NCI-H774 (cell line): ENCODE data around the gene NLGN4X.

Source experiments
- DNase-seq: peaks from one replicate; lab custom pipeline; 2025; lab: John Stamatoyannopoulos, UW

Gene NLGN4X

DNA sequence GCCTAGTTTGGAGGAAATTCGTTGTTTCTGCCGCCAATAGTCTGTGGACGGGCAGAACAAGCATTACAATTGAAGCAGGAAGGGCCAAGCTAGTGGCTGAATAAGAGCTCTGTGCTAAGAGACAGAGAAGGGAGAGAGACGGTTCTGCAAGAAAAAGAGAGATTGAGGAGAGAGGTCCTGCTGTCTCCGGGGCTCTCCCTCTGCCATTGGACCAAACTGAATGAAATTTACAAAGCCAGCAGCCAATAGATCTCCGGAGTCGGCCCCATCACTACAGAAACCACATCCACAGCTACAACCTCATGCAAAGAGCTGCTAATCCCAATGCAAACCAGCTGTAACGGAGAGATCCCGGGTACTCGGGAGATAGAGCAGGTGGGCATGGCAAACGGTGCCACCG is at the start of gene NLGN4X:
NLGN4X (minus strand) TSS at position 148 of the 400 bp plus-strand sequence. CDS start 77,401 bp downstream, outside the sequence.
- DNase-seq = no peak

DNA sequence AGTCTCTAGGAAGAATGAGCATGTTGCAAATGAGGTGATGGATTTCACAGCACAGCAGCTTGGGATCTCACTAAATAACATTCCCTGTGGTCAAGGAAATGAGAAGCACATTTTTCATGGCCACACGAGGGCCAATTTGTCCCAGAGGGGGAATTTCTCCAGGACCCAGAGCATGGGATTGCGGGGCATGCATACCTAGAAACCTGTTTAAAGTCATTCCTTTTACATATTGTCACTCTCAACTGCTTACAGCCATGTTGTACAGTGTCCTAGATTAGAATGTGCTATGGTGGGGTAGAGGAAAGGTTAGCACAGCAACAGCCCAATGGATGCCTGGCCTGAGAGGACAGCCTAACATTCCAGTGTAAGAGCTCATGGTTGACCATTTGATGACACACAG is 37.4 kb upstream of the NLGN4X start:
- no peak for DNase-seq

DNA sequence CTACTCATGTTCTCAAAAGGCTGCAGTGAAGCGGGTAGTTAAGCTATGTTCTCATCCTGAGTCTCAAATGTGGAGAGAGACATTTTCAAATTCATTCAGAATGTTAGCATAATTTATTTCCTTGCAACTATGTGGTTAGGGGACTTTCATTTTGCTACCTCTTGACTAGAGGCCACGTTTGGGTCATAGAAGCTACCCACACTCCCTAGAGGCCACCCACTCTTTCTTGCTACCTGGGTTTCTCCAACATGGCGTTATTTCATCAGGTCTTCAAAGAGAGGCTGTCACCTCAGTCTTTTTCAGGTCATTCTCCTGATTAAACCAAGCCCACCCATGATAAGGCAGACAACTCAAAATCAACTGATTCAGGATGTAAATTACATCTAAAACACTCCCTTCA is 34.3 kb upstream of the NLGN4X start:
- DNase-seq = no peak

DNA sequence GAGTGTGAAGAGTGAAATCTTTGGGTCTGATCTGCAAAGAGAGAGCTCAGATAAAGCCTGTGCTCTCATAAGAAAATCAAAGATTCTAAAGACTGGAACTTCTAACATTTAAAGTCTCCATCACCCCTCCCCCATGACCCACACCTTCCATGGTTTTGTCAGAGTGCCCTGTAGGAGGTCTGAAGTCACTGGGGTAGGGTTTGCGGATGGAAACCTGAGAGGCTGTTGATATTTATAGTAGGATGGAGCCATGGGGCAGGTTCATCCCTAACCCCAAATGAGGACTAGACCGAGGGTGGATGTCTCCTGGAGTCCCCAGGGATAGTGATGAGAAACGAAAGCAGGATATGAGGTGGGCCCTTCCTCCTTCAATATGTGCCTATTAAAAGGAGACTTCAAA is 28.4 kb upstream of the NLGN4X start:
- DNase-seq = no peak

DNA sequence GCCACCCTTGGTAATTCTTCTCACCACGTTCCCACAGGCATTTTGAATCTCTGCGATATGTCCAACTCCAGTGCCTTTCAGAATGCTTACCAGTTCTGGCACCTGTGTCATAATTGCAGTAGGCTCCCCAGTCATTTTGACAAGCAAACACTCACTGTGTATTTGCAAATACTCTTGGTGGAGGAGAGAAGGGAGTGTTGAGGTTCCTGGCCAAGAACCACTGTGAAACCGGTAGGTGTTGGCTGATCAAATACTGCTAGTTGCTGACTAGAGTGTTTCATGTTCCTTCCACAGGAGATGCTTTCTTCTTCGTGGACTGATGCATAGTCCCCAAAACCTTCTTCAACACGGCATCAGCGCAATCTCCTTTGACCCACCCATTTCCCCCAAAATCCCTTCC is 16.0 kb upstream of the NLGN4X start:
- no peak for DNase-seq

DNA sequence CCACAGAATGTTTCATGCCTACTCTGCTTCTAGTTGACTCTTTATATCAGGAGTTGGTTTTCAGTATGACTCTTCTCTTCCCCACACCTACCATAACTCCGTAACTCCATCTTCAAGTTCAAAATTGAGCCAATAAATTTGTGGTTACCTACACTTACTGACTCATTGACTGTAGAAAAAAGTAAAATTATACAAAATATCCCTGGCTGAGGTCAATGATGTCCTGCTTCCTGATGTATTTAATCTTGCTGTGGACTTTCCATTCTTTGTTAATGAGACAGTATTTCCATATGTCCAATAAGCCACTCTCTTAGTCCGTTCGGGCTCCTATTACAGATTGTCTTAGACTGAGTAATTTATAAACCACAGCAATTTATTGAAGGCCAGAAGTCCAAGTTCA is 9.9 kb upstream of the NLGN4X start:
- DNase-seq = no peak

DNA sequence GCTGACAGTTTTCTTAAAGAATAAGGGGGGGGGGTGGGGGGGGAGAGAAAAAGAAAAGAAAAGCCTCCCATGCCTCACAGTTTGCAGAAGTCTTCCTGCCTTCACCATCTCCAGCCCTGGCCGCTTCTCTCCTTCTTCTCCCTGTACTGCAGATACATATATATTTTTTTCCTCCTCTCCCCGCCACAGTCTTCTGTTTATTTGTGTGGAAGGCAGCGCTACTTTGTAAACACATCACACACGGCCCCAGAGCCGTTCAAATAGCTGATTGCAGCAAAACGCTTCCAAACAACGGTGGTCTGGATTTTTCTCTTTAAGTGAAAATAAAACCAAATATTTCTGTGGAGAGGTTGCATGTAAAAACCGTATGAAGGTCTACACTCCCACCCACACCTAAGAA is 732 bp downstream of the NLGN4X start:
- no peak for DNase-seq

DNA sequence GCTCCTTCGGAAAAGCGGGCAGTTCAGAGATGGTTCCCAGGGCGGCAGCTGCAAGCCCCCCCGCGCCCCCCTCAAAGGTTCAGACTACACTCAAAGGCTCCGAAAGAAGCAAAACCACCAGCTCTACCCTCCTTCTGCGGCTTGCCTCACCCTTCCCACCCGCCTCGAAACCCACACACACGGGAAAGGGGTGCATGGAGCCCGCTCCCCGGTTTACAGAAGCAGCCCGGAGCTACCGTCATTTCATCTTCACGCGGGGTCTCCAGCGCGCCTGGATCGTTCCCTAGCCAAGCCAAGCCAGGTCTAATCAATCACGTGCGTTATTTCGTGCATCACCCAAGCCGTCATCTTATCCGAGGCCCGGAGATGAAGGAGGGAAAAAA is 1.2 kb downstream of the NLGN4X start:
- DNase-seq = no peak

DNA sequence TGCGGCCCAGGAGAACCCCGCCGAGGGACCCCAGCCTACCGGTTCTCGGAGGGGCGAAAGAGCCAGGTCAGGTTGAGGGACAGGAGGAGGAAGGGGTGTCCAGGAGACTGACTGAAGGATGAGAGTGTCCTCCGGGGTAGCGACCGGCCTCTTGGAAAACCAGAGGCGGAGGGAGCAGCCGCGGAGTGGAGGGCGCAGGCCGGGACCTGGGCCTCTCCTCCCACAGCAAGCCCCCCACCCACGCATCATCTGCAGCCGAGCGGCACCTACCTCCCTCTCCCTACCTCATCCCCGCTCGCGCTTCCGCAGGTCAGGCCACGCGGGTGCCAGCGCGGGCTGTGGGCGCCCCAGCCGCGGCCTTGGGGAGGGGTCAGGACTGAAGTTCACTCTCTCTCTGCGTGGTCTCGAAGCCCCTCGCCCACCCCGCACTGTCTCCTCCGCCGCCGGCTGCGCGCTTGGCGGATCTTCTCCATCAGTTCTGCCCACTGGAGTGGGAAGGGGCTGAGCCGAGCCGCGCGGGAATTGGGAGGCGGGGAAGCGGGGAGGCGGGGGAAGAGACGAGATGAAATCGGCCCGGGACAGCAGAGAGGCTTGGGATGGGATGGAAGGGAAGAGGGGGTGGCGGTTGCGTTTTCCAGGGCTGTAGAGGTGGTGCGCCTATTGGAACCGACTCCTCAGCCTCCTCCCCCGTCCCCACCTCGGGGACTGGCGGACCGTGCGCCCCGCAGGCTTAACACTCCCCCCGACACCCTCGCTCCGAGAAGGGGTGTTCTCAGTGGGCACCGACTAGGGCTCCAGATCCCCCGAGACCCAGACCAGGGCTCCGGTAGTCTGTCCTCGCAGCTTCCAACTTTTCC is 1.8 kb downstream of the NLGN4X start:
- no peak for DNase-seq

DNA sequence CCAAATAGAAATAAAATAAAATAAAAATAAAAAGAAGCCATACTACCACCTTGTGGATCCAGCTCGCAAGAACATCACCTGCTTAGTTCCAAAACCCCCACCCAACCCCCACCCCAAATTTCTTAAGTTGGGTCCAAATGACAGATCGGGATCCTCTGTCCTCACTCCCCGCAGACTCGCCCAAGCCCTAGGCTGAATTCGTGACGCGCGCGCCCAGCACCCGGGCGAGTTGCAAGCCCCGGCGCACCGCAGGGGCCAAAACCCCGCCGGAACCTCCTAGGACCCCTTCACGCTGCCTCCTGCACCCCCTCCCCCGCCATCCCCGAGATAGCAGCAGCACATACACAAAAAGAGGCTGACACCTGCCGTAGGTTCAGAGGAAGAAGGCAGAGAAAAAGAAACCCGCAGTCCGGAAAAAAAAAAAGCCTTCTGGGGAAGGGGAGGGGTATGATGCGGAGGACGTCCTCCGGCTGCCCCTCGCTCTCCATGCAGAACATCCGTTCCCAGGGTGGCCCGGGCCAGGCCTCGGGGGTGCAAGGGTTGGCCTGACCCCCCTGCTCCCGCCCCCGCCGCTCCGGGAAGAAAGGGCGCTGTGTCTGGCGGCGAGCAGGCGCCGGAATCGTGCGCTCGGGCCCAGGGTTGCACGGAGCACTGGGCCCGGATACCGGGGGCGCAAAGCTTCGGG is 2.6 kb downstream of the NLGN4X start:
- DNase-seq = no peak

DNA sequence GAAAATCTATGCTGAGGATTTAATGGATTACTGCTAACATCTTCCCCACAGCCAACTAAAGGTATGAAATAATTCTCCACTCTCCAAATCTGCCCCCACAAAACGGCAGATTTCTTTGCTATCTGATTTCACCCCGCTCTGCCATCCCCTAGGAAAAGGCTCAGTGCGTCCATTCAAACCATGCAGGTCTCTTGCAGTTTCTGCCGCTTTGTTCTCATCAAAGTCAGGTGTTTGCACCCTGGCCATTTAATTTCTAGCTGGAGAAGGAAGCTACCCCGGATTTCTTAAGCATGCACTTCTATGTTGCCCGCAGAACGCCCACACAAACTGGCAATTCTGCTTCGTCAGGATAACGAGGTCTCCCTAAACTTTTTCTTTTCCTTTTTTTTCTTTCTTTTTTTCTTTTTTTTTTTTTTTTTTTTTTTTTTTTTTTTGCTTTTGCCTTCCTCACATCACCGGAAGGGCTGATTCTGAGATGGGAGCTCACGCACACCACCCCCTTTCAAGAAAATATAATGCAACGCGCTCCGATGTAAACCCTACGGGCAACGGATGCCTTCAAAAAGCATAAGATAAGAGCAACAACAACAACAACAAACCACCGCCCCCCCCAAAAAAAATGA is 3.3 kb downstream of the NLGN4X start:
- no peak for DNase-seq

DNA sequence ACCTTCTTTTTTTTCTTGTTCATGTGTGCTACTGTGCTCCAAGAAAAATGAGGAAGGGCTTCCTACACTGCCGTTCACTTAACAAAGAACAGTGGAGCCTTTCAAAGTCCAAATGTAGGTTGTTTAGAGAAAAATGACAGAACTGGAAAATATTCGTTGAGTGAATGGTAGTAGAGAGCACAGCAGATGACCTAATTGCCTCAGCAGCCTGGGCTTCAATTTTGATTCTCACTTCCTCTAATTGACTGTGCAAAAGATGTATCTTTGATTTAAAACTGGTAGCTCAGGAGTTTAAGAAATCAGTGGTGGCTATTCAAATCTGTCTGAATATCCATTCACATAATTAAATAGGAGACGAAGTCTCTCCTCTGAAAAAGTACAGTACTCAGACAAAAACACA is 5.2 kb downstream of the NLGN4X start:
- no peak for DNase-seq

DNA sequence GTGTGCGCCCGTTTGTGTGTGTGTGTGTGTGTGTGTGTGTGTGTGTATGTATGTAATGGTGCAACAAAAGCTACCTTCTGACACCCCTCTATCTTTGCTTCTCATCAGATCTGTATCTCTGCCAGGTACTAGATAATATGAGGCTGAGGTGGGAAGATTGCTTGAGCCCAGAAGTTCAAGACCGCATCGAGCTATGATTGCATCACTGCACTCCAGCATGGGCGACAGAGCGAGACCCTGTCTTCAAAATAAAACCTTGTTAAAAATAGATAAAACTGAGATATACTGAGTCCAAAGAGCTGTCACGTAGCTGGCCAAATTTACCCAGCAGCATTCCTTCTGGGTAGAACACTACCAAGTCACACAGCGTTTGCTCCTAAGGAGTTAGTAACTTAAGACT is 18.4 kb downstream of the NLGN4X start:
- no peak for DNase-seq

DNA sequence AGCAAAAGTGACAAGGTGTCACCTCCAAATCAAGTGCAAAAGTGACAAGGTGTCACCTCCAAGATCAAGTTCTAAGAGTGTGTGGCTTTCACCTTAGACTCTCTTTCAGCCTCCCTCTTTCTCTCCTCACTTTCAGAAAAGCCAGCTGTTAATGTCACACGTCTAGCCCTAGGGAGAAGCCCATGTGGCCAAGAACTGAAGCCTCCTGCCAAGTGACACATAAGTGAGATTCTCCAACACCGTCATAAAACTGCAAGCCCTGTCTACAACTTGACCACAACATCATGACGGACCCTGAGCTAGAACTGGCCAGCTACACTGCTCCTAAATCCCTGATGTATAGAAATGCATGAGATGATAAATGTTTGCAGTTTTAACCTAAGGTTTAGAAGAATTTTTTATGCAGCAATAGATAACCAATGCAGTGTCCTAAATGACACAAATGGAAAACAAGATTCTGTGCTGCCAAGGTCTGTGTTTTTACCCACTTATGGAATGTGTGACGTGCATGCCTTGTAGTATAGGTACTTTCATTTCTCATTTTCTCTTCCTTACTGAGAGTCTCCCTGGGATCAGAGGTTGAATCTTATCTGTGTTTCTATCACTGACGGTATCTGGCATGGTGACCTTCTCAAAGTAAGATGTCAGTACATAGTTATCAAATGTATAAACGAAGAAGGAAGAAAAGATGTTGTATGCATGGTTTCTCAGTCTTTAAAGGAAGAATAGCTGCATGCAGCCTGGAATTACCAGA is 25.0 kb downstream of the NLGN4X start:
- no peak for DNase-seq

DNA sequence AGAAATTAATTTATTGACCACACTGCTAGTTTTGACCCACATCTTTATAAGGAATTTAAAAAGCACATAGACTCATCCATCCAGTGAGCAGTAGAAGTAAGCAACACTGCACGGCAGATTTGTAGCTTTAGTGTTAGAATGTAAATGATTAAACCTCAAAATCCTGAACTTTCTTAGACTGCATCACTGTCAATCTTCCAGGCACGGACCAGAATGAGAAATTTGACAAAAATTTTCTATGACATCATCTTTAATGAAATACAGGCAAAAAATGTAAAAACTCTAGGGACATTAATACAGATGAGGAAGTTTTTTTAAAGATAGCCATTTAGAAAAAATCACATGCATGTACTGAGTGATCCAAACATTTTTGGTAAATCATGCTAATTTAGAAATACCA is 29.2 kb downstream of the NLGN4X start:
- no peak for DNase-seq

DNA sequence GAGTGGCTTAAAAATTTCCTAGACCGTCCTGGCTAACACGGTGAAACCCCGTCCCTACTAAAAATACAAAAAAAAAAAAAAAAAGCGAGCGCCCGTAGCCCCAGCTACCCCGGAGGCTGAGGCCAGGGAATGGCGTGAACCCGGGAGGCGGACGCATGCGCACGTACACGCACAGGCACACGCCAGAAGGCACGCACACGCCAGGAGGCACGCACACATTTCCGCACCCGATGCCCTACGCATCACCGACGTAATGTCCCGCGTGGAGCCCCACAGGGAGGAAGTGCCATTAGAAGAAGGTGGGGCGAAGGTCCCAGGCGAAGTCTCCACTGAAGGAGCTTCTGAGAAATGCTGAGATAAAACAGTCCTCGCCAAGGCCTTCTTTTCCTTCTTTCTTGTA is 41.4 kb downstream of the NLGN4X start:
- no peak for DNase-seq

DNA sequence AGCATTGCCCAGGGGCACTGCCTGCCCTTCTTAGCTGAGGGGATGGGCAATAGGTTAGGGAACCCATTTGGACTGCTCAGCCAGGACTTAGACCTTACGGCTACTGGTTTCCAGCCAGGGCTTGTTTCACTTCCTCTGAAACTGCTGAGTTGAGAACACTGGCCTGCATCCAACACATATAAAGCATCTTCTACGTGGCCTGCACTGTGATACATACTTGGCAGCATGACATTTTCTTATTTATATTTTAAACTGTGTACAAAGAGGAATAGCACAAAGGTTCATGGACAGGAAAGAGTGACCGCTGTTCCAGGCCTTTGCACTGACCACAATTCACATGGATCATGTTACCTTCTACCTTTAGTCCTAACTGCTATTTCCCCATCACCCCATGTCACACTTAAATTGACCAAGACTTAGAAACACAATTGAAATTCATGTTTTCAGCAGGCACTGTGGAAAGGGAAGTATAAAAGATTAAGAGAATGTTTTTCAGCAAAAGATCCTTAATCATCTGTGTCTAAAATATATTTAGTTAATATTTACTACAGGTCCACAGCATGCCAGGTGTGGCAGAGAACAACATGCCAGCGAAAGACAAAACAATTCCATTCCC is 43.7 kb downstream of the NLGN4X start:
- no peak for DNase-seq

DNA sequence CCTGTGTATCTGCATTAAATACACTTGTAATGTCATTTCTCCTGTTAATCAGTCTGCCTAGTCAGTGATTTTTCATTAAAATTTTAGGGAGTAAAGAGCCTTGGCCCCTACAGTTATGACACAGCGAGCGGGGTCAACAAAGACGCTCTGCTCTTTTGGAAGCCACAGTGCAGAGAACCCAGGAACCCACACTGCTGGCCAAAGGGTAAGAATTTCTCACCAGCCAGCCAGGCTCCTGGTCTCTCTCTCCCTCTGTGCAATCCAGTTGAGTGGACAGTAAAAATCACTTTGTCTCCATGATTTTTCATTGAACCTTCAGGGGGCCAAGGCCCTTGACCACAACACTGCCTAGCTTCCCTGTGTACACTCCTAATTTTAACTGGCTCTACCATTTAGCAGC is 52.8 kb downstream of the NLGN4X start:
- DNase-seq = no peak

DNA sequence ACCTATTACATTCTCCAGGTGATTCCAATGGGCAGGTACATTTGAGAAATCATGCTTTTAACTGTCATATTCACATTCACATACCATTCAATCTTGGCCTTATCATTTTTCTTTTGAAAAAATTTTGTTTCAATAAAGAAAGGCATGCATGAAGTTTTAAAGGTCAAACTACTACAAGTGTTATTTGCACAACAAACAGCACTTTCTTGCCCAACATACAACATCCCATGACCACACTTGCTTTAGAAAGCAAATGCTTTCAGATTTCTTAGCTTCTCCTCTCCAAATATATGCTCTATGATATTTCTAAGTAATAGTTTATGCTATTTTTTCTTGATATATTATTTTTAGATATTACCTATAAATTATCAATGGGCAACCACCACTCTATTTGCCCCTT is 58.2 kb downstream of the NLGN4X start:
- no peak for DNase-seq

DNA sequence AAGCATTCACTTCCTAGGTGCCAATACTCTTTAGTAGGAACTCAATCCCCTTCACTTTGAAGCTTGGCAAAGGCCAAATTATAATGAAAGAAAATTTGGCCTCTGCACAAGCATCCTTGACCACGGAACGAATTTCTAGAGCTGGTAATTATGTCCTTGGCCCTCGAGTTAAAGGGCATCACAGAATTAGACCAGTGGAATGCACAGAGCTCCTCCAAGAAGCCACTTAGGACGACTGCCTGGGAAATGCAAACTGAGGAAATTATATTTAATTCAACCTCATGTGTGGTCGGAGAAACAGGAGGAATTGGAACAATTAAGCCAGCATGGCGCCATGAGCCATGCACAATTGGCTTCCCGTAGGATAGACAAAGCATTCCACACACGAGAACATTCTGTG is 59.3 kb downstream of the NLGN4X start:
- no peak for DNase-seq

DNA sequence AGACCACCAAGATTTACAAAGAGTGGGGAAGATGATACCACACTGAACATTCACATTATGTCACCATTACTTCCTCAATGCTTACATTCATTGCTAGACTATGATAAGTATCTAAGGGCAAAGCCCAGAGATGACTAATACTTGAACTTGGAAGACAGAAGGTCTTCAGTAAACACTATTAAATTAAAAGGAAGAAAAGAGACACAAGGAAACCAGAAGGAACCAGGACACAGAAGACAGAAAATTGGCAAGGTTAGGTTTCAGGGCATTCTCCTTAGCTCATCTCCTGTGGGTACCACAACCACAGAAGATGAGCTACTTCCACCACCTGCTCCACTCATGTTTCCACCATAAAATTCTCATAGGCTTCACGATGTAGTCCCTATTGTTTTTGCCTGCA is 64.9 kb downstream of the NLGN4X start:
- DNase-seq = no peak

DNA sequence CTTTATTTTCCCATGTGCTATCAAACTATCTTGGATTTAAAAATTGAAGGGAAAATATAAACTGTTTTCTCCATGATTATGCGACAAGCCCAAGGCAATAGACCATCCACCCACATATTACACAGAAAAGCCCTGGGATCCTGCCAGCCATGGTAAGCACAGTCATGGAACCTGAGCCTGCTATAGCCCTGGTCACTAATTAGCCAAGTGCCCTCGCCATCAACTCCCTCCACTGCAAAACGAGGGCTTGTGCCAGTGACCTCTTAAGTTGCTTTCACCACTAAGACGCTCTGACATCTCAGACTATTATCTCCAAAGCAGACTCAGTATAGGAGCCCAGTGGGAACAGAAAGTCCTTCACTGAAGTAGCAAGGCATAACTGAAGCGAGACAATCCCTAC is 69.2 kb downstream of the NLGN4X start:
- no peak for DNase-seq
